Right lobe of liver (tissue), 6 donors: ENCODE data around the gene LDLRAD3. TPM values are rescaled to one million over a fixed set of nuclear protein-coding genes. Genes with fewer than 3 reads are reported as not detected.

Experiments used
- ATAC-seq, 4 donors: fragments of 200-7000 bp; cut with Tn5 transposase; one replicate each; pipeline ENCODE4 v1.9.1; 2020; ENCODE audit warnings: mild to moderate bottlenecking in 4 of 4, moderate library complexity in 4 of 4
- DNase-seq, 3 donors: peaks; one replicate each; pipeline ENCODE4 v3.0.0-alpha.2; 2020
- H3K27ac ChIP-seq, 3 donors: fragments of 200-600 bp; one replicate each; pipeline ENCODE4 v1.8.0; 2022
- H3K27me3 ChIP-seq, 2 donors: fragments of 200-600 bp; one replicate each; pipeline ENCODE4 v1.8.0; 2022
- H3K36me3 ChIP-seq, 4 donors: fragments of 200-600 bp; sonication (generic) in 1 of 4; one replicate each; pipeline versions ENCODE4 v1.5.1 to v1.8.0; 2017 to 2022; ENCODE audit warnings: control low read depth in 1 of 4
- H3K4me1 ChIP-seq, 4 donors: fragments of 200-600 bp; sonication (generic) in 1 of 4; one replicate each; pipeline versions ENCODE4 v1.5.1 to v1.8.0; 2017 to 2022; ENCODE audit warnings: control low read depth in 1 of 4
- H3K4me3 ChIP-seq, 3 donors: fragments of 200-600 bp; one replicate each; pipeline ENCODE4 v1.8.0; 2022
- H3K9me3 ChIP-seq, 4 donors: fragments of 200-600 bp; sonication (generic) in 1 of 4; one replicate each; pipeline versions ENCODE4 v1.5.1 to v1.8.0; 2017 to 2022; ENCODE audit warnings: control low read depth in 1 of 4
- CTCF ChIP-seq, 4 donors: fragments of 200-600 bp in 3 of 4; fragments of 450-650 bp in 1 of 4; IDR thresholded peaks; one replicate each; pipeline versions ENCODE4 v1.5.1 to v1.8.0; 2016 to 2022; ENCODE audit warnings: antibody characterized with exemption in 4 of 4, mild to moderate bottlenecking in 2 of 4
- POLR2A ChIP-seq: fragments of 450-650 bp; IDR thresholded peaks from one replicate; pipeline ENCODE4 v1.6.1; 2017; ENCODE audit warnings: antibody characterized with exemption, mild to moderate bottlenecking
- WGBS: methylation state at CpG from one replicate; pipeline ENCODE4 v1.1.6; 2018; ENCODE audit warnings: low coverage, low lambda C conversion rate; ENCODE audit not compliant: insufficient coverage; ENCODE audit errors: missing lambda C conversion rate; 5-methylcytosine and 5-hydroxymethylcytosine counted together
- intact Hi-C, 2 donors: fragments of 100-400 bp; cut with DNase I; formaldehyde crosslinking; loops; one replicate each; pipeline versions ENCODE4 v1.11.2 to v1.14.1; 2022
- total RNA-seq, 6 experiments: library from RNA; depleted of rRNA in 2 of 6; stranded (reverse); fragments of >200 nt in 2 of 6; fragmentation: NEBNext Ultra II Directional in 3 of 6; extraction: Animal tissue kit (Norgen Biotek cat#: 25700) in 3 of 6; gene quantifications; one replicate each; pipeline versions ENCODE4 v1.1.0 to v1.2.4, GENCODE V29; 2016 to 2023
- donor health status: DM: no; HTN: yes; CAD: no.
- donor health status: DM: no; HTN: no; CAD: no.
- donor health status: DM: no; HTN: no; CAD: no.
- donor health status: DM: no; HTN: yes; CAD: no.
- donor health status: DM: no; HTN: yes; CAD: no.

The LDLRAD3 gene
- total RNA-seq, 6 experiments from 2014 or later = 0.62 to 3.3 (median 2.7) TPM

GRCh38 chr11:36142879-36143278 is 199.0 kb downstream of the LDLRAD3 start:
- H3K27me3 ChIP-seq = no peaks in the 10 kb centered on the region
- H3K36me3 ChIP-seq = no peaks in the 10 kb centered on the region
- no peaks in the 10 kb centered on the region for H3K9me3 ChIP-seq
- H3K4me3 ChIP-seq = no peak overlapping the region
- TF ChIP-seq CTCF (IDR thresholded peaks at IDR 0.05) (no peak), POLR2A (no peak)
- ATAC-seq (no peak), DNase-seq (no peak)
- no peak overlapping the region for H3K27ac ChIP-seq
- no peaks in the 10 kb centered on the region for H3K4me1 ChIP-seq
- intact Hi-C loops = no loop called here
- WGBS = 79% methylated on average over 3 of the region's 6 CpGs

GRCh38 chr11:36146437-36146836 is 202.6 kb downstream of the LDLRAD3 start:
- Histone ChIP-seq H3K4me3 (no peak overlapping the region), H3K4me1 (no peaks in the 10 kb centered on the region), H3K36me3 (no peaks in the 10 kb centered on the region), H3K9me3 (no peaks in the 10 kb centered on the region), H3K27me3 (no peaks in the 10 kb centered on the region), H3K27ac (no peak overlapping the region)
- no peak for DNase-seq
- 81% methylated on average over 5 of the region's 5 CpGs for WGBS
- intact Hi-C loops = no loop called here
- TF ChIP-seq CTCF (IDR thresholded peaks at IDR 0.05) (no peak), POLR2A (no peak)
- ATAC-seq = no peak

GRCh38 chr11:36147491-36147890 is 203.6 kb downstream of the LDLRAD3 start:
- DNase-seq = no peak
- TF ChIP-seq POLR2A = no peak
- TF ChIP-seq CTCF (IDR thresholded peaks at IDR 0.05) = no peak
- WGBS = 38% methylated on average over 1 of the region's 1 CpG
- ATAC-seq = no peak
- no peaks in the 10 kb centered on the region for H3K4me1 ChIP-seq
- no peak overlapping the region for H3K27ac ChIP-seq
- H3K9me3 ChIP-seq = no peaks in the 10 kb centered on the region
- intact Hi-C loops = no loop called here
- H3K36me3 ChIP-seq = no peaks in the 10 kb centered on the region
- no peak overlapping the region for H3K4me3 ChIP-seq
- no peaks in the 10 kb centered on the region for H3K27me3 ChIP-seq

GRCh38 chr11:36148701-36149100 is 204.8 kb downstream of the LDLRAD3 start:
- TF ChIP-seq POLR2A (no peak), CTCF (IDR thresholded peaks at IDR 0.05) (no peak)
- H3K4me1 ChIP-seq = no peaks in the 10 kb centered on the region
- DNase-seq (no peak), ATAC-seq (no peak)
- intact Hi-C loops = no loop called here
- WGBS = 92% methylated on average over 2 of the region's 3 CpGs
- no peaks in the 10 kb centered on the region for H3K27me3 ChIP-seq
- H3K27ac ChIP-seq = no peak overlapping the region
- no peaks in the 10 kb centered on the region for H3K36me3 ChIP-seq
- H3K4me3 ChIP-seq = no peak overlapping the region
- H3K9me3 ChIP-seq = no peaks in the 10 kb centered on the region
